ENCODE data around the gene MYOM3. TPM values are rescaled to one million over a fixed set of nuclear protein-coding genes. Genes with fewer than 3 reads are reported as not detected.

Gene MYOM3
- total and polyA plus RNA-seq, 2 of the 4 experiments (the other 2 are of a cell fraction) = 0.03 TPM; not detected in 1

- Histone ChIP-seq H3K4ac (ENCODE audit: low read depth, low read length) (no peak overlapping the region), H2AK9ac (replicated peaks; ENCODE audit: low read depth, low read length, poor library complexity) (no peak overlapping the region), H3K79me1 (ENCODE audit: low read depth in 1 of 2, low read length in 2 of 2) (no peaks in the 10 kb centered on the region), H3K23ac (ENCODE audit: low read depth, low read length) (no peak overlapping the region), H3K27me3 (ENCODE audit: control insufficient read depth, insufficient read depth, low read length) (peaks cover 62% of the 10 kb centered on the region), H3K36me3 (ENCODE audit: control insufficient read depth, insufficient read depth, low read length) (no peaks in the 10 kb centered on the region), H2BK15ac (ENCODE audit: low read depth, low read length) (no peak overlapping the region), H3K18ac (ENCODE audit: low read depth, low read length) (no peak overlapping the region), H3K4me2 (ENCODE audit: low read depth, low read length) (no peak overlapping the region), H4K91ac (ENCODE audit: insufficient read depth, low read depth, low read length) (no peak overlapping the region), H2BK5ac (ENCODE audit: low read depth, low read length, poor library complexity, severe bottlenecking) (no peak overlapping the region), H3K14ac (replicated peaks; ENCODE audit: low read depth, low read length) (no peak overlapping the region), H2BK120ac (ENCODE audit: low read depth, low read length) (no peak overlapping the region), H3K9ac (ENCODE audit: low read depth, low read length) (no peak overlapping the region), H3K4me3 (ENCODE audit: insufficient read depth, low read depth, low read length) (no peak overlapping the region), H3K4me1 (ENCODE audit: control insufficient read depth, insufficient read depth, low read length) (no peaks in the 10 kb centered on the region), H3K9me3 (ENCODE audit: control insufficient read depth, insufficient read depth, low read length) (no peaks in the 10 kb centered on the region), H3K9me1 (ENCODE audit: insufficient read depth, low read length) (no peaks in the 10 kb centered on the region), H2AFZ (replicated peaks; ENCODE audit: low read length, poor library complexity) (no peak overlapping the region), H4K5ac (ENCODE audit: low read depth, low read length) (no peak overlapping the region), H3K56ac (ENCODE audit: extremely low read depth, insufficient read depth, low read length) (no peak overlapping the region), H2BK20ac (ENCODE audit: low read depth, low read length) (no peak overlapping the region), H2AK5ac (ENCODE audit: low read depth, low read length) (no peak overlapping the region), H3K27ac (ENCODE audit: insufficient read depth, low read length) (no peak overlapping the region), H4K8ac (ENCODE audit: low read depth in 2 of 2, low read length in 2 of 2) (no peak overlapping the region), H4K20me1 (ENCODE audit: insufficient read depth, low read length) (no peaks in the 10 kb centered on the region; the same call in 1 of the 2 replicates)
- peak; percentile 18 for DNase-seq
- BruUV-seq (replicated peaks) = no TSS peak
- WGBS, 2 experiments (ENCODE audit: extremely low coverage in 2 of 2, insufficient read length in 1 of 2) = no CpG with 5 or more reads among the region's 3 CpGs
- TF ChIP-seq CHD1 (IDR thresholded peaks at IDR 0.05; ENCODE audit: low read depth, low read length) = no peak
- TF ChIP-seq BHLHE40 (IDR thresholded peaks at IDR 0.05; ENCODE audit: low read depth, low read length) = no peak
- TF ChIP-seq RFX5 (IDR thresholded peaks at IDR 0.05; ENCODE audit: low read depth, low read length) = no peak
- in situ Hi-C loops (cut with MboI; ENCODE audit: low sequenced_read_pairs) (no loop called here), intact Hi-C loops (cut with micrococcal nuclease) (loop anchor here (10.0 kb wide), 1 partner anchor 49 kb away; no protein-coding TSS in a partner anchor), dilution Hi-C loops (cut with HindIII; ENCODE audit: low sequenced_read_pairs, unreplicated experiment) (no loop called here)
- no peak for ATAC-seq (ENCODE audit: low read depth)
- ChIA-PET CTCF (no interaction called here), POLR2A (ENCODE audit: unreplicated experiment) (no interaction called here)
Measured at GRCh38 chr1:24085546-24085945, 26.4 kb downstream of the MYOM3 start.
